ENCODE measurements around the gene CGAS.
"Not testable (repeated sequence)": the region's sequence is repeated elsewhere in the genome, so short reads cannot be mapped to it uniquely, and the experiment has no call there.

CGAS gene

GRCh38 chr6:73394577-73395354 lies 57.3 kb downstream of the CGAS start, which contains the start of gene DDX43:
DDX43 (plus strand) TSS chr6:73394828; CDS start chr6:73394906, 78 bp downstream.
- DNase-seq, result peak; percentile 36

GRCh38 chr6:73393278-73393677 lies 58.8 kb downstream of the CGAS start:
- no peak for DNase-seq

- not testable (repeated sequence) for DNase-seq
Measured at GRCh38 chr6:73392188-73392587, 59.9 kb downstream of the CGAS start.

DNA sequence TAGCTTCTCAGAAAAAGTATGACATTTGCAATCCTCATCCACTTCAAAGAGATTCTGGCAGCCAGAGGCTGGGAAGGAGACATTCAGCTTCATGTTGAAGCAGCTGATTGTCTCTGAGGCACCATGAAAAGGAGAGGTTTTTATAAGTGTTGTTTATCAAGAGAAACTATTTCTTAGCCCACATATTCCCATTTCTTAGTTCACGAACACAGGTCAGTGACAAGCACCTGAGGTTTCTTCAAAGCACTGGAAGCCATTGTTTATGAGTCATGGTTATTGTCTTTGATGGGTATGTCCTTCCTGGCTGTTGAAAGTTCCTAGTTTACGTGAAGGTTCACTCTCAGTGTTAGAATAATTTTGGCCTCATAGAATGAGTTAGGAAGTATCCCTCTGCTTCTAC lies 60.4 kb downstream of the CGAS start:
- no peak for DNase-seq

GRCh38 chr6:73389854-73390253 lies 62.2 kb downstream of the CGAS start:
- DNase-seq, result no peak

DNA sequence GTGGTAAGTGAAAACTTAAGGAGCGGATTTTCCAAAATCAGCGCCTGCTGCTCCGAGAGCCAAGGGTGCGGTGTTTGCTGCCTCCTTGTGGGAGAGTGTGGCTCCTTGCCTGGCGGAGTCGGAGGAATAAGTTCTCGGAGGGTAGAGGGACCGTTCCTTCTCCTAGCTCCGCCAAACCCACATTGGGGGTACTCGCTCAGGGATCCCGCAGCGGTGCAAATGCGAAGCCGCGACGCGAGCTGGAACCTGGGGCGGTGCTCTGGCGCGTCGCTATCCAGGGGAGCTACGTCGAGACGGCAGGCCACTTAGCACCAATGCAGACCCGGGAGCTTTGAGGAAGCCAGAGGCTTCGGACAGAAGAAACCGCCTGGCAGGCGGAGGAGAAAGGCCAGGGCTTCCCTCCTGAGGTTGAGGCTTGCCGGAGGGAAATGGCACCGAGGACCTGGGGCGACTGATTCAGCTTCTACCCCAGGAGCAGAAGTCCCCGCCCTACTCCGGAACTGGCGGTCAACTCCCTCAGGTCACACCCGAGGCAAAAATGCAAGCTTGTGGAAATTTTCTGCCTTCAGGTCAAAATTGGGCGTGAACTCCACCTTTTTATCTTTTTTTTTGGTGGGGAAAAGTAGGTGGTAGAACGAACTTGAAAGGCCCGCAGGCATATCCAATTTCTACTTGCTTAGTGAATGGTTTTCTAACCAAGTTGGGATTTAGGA lies 63.1 kb downstream of the CGAS start:
- DNase-seq, result peak; percentile 56

DNA sequence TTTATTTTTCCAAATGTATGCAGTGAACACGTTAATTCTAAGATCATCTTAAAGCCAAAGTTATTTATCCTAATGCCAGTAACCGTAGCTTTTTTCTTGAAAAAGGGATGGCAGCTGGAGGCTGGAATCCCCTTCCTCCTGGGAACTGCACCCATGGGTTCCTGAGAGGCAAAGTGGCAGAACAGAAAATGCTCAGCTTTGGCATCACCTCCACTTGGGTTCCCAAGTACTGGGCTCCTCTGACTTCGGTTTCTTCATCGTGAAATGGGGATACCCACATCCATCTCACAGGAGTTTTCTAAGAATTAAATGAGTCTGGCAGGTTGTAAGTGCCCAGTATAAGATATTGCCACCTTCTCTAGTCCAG lies 63.7 kb downstream of the CGAS start:
- DNase-seq, result no peak

- no peak for DNase-seq
Measured at GRCh38 chr6:73382462-73383113, 69.5 kb downstream of the CGAS start.

GRCh38 chr6:73381531-73381930 lies 70.6 kb downstream of the CGAS start:
- DNase-seq, result not testable (repeated sequence)

GRCh38 chr6:73377225-73377624 lies 74.9 kb downstream of the CGAS start:
- DNase-seq, result no peak

DNA sequence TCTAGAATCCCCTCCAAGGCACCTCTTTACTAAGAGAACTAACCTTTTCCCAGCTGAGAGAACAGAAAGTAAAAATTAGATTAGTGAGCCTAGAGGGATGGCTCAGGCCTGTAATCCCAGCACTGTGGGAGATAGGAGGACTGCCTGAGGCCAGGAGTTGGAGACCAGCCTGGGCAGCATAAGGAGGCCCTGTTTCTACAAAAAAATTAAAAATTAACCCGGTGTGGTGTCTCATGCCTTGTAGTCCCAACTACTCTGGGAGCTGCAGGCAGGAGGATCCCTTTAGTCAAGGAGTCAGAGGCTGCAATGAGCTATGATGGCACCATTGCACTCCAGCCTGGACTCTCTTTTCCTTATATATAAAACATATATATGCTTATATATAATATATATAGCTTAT lies 76.9 kb downstream of the CGAS start:
- DNase-seq, result no peak

All from inflammatory macrophage treated with lipopolysaccharide for 4 hours (primary cell).